Activated T-cell treated with anti-CD3 and anti-CD28 coated beads, Interleukin-2, amount 50 U/mL, for 1 hour (primary cell): ENCODE data around the gene LMBRD1.
"Not testable (repeated sequence)": the region's sequence is repeated elsewhere in the genome, so short reads cannot be mapped to it uniquely, and the experiment has no call there.

Experiments used
- DNase-seq: peaks from one replicate; pipeline ENCODE4 v3.0.0-alpha.2; 2020

The LMBRD1 gene

GRCh38 chr6:69732045-69732444 lies 64.8 kb downstream of the LMBRD1 start:
- no peak for DNase-seq

- DNase-seq, result no peak
These were observed 66.8 kb downstream of the LMBRD1 start for GRCh38 chr6:69729870-69730449.

- no peak for DNase-seq
These were observed 74.1 kb downstream of the LMBRD1 start for GRCh38 chr6:69722683-69723082.

- DNase-seq, result no peak
These were observed 77.1 kb downstream of the LMBRD1 start for GRCh38 chr6:69719602-69720193.

- DNase-seq, result no peak
These were observed 90.1 kb downstream of the LMBRD1 start for GRCh38 chr6:69706724-69707123.

- no peak for DNase-seq
These were observed 90.9 kb downstream of the LMBRD1 start for GRCh38 chr6:69705954-69706353.

- DNase-seq, result no peak
These were observed 91.9 kb downstream of the LMBRD1 start for GRCh38 chr6:69704916-69705315.

GRCh38 chr6:69699655-69700054 lies 97.2 kb downstream of the LMBRD1 start:
- no peak for DNase-seq

- DNase-seq, result no peak
These were observed 100.5 kb downstream of the LMBRD1 start for GRCh38 chr6:69696273-69696672.

GRCh38 chr6:69693762-69694161 lies 103.0 kb downstream of the LMBRD1 start:
- no peak for DNase-seq

GRCh38 chr6:69690986-69691385 lies 105.8 kb downstream of the LMBRD1 start:
- DNase-seq, result no peak

GRCh38 chr6:69680302-69680701 lies 116.5 kb downstream of the LMBRD1 start:
- DNase-seq, result no peak

GRCh38 chr6:69673298-69673697 lies 123.5 kb downstream of the LMBRD1 start:
- no peak for DNase-seq

- DNase-seq, result no peak
These were observed 127.9 kb downstream of the LMBRD1 start for GRCh38 chr6:69668916-69669315.

GRCh38 chr6:69666779-69667178 lies 130.0 kb downstream of the LMBRD1 start:
- DNase-seq, result not testable (repeated sequence)

GRCh38 chr6:69665437-69665836 lies 131.4 kb downstream of the LMBRD1 start:
- DNase-seq, result no peak

GRCh38 chr6:69664551-69664950 lies 132.3 kb downstream of the LMBRD1 start:
- DNase-seq, result no peak

GRCh38 chr6:69663215-69663614 lies 133.6 kb downstream of the LMBRD1 start:
- DNase-seq, result no peak

GRCh38 chr6:69650703-69651102 lies 146.1 kb downstream of the LMBRD1 start:
- no peak for DNase-seq

GRCh38 chr6:69647726-69648125 lies 149.1 kb downstream of the LMBRD1 start:
- DNase-seq, result no peak

GRCh38 chr6:69643688-69644087 lies 153.1 kb downstream of the LMBRD1 start:
- no peak for DNase-seq

- DNase-seq, result no peak
These were observed 163.9 kb downstream of the LMBRD1 start for GRCh38 chr6:69632932-69633331.

GRCh38 chr6:69631552-69632346 lies 165.1 kb downstream of the LMBRD1 start:
- DNase-seq, result no peak

GRCh38 chr6:69630767-69631166 lies 166.0 kb downstream of the LMBRD1 start:
- DNase-seq, result no peak
